ENCODE measurements around the gene SSB.
"Not testable (repeated sequence)": the region's sequence is repeated elsewhere in the genome, so short reads cannot be mapped to it uniquely, and the experiment has no call there.

The SSB gene

GRCh38 chr2:169824373-169825333 lies 26.0 kb downstream of the SSB start, which contains the start of gene METTL5:
METTL5 (minus strand) TSS chr2:169824905; CDS start chr2:169824597, 308 bp downstream.
- peak; percentile 68 to 81 for DNase-seq (ENCODE audit: low read depth in 1 of 2, low spot score in 1 of 2)
- in situ Hi-C loops (cut with HindIII; ENCODE audit: low pct_unique_long_range_greater_than_20kb, low sequenced_read_pairs), result no loop called here
- no peak for TF ChIP-seq JUND (IDR thresholded peaks at IDR 0.05; ENCODE audit: low read depth)

GRCh38 chr2:169827272-169828140 lies 28.8 kb downstream of the SSB start, which contains the start of gene UBR3:
UBR3 (plus strand) TSS chr2:169827454; CDS start chr2:169827508, 54 bp downstream.
- in situ Hi-C loops (cut with HindIII; ENCODE audit: low pct_unique_long_range_greater_than_20kb, low sequenced_read_pairs), result no loop called here
- TF ChIP-seq JUND (IDR thresholded peaks at IDR 0.05; ENCODE audit: low read depth), result no peak
- DNase-seq (ENCODE audit: low read depth in 1 of 2, low spot score in 1 of 2), result peak; percentile 76 to 91

- peak; percentile 71 to 75 for DNase-seq (ENCODE audit: low read depth in 1 of 2, low spot score in 1 of 2)
- no peak for TF ChIP-seq JUND (IDR thresholded peaks at IDR 0.05; ENCODE audit: low read depth)
- in situ Hi-C loops (cut with HindIII; ENCODE audit: low pct_unique_long_range_greater_than_20kb, low sequenced_read_pairs), result no loop called here
Measured at GRCh38 chr2:169828141-169828811, 29.6 kb downstream of the SSB start.

- DNase-seq (ENCODE audit: low read depth in 1 of 2, low spot score in 1 of 2), result no peak
- no peak for TF ChIP-seq JUND (IDR thresholded peaks at IDR 0.05; ENCODE audit: low read depth)
- in situ Hi-C loops (cut with HindIII; ENCODE audit: low pct_unique_long_range_greater_than_20kb, low sequenced_read_pairs), result no loop called here
Measured at GRCh38 chr2:169834401-169834800, 35.7 kb downstream of the SSB start.

GRCh38 chr2:169838743-169839489 lies 40.2 kb downstream of the SSB start:
- DNase-seq (ENCODE audit: low read depth in 1 of 2, low spot score in 1 of 2), result no peak
- TF ChIP-seq JUND (IDR thresholded peaks at IDR 0.05; ENCODE audit: low read depth), result no peak
- in situ Hi-C loops (cut with HindIII; ENCODE audit: low pct_unique_long_range_greater_than_20kb, low sequenced_read_pairs), result no loop called here

- DNase-seq (ENCODE audit: low read depth in 1 of 2, low spot score in 1 of 2), result no peak
- in situ Hi-C loops (cut with HindIII; ENCODE audit: low pct_unique_long_range_greater_than_20kb, low sequenced_read_pairs), result no loop called here
Measured at GRCh38 chr2:169839954-169840746, 41.5 kb downstream of the SSB start.

GRCh38 chr2:169840747-169841142 lies 42.1 kb downstream of the SSB start:
- no peak for TF ChIP-seq JUND (IDR thresholded peaks at IDR 0.05; ENCODE audit: low read depth)
- in situ Hi-C loops (cut with HindIII; ENCODE audit: low pct_unique_long_range_greater_than_20kb, low sequenced_read_pairs), result no loop called here
- no peak for DNase-seq (ENCODE audit: low read depth in 1 of 2, low spot score in 1 of 2)

More at GRCh38 chr2:169839954-169840746, 41.5 kb downstream of the SSB start:
- TF ChIP-seq JUND (IDR thresholded peaks at IDR 0.05; ENCODE audit: low read depth), result no peak

- in situ Hi-C loops (cut with HindIII; ENCODE audit: low pct_unique_long_range_greater_than_20kb, low sequenced_read_pairs); DNase-seq (ENCODE audit: low read depth in 1 of 2, low spot score in 1 of 2): not testable (repeated sequence)
Measured at GRCh38 chr2:169841625-169842024, 43.0 kb downstream of the SSB start.

- in situ Hi-C loops (cut with HindIII; ENCODE audit: low pct_unique_long_range_greater_than_20kb, low sequenced_read_pairs), result no loop called here
- DNase-seq (ENCODE audit: low read depth in 1 of 2, low spot score in 1 of 2), result no peak
- TF ChIP-seq JUND (IDR thresholded peaks at IDR 0.05; ENCODE audit: low read depth), result no peak
Measured at GRCh38 chr2:169845016-169845415, 46.3 kb downstream of the SSB start.

- in situ Hi-C loops (cut with HindIII; ENCODE audit: low pct_unique_long_range_greater_than_20kb, low sequenced_read_pairs); DNase-seq (ENCODE audit: low read depth in 1 of 2, low spot score in 1 of 2): not testable (repeated sequence)
Measured at GRCh38 chr2:169848959-169849693, 50.5 kb downstream of the SSB start.

All from T47D (cell line).